Esophagus muscularis mucosa (tissue), 3 donors: ENCODE results near the gene MEI4.

Experiments used
- POLR2AphosphoS5 ChIP-seq, 2 donors: sonication (generic); formaldehyde crosslinking; IDR thresholded peaks; one replicate each; pipeline ENCODE4 v1.6.1; 2017; ENCODE audit warnings: antibody characterized with exemption in 2 of 2
- TF ChIP-seq, protein P1 (sequence below), 3 experiments: fragments of 200-600 bp in 2 of 3; fragments of 450-650 bp in 1 of 3; sonication (generic) in 2 of 3; IDR thresholded peaks; one replicate each; pipeline ENCODE4 v1.5.1; 2017 to 2019; ENCODE audit warnings: antibody characterized with exemption in 3 of 3, mild to moderate bottlenecking in 2 of 3, moderate library complexity in 1 of 3

DNA sequence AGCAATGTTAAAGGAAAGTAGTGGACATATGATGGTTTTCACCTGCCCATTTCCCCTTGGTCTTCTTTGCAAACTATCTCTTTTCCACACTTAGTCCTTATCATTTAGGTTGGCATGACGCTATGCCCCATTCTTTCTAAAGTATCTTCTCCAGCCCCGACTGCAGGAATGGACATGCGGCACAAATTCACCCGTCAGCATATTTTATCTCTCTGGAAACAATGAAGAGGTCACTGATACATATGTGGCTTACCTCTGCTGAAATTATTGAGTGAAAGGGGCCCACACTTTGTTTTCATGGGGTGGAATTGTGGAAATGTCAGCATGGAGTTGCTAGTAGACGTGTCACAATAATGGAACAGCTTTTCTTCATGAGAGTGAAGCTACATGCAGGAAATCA lies 45.8 kb upstream of the MEI4 start:
- TF ChIP-seq, protein P1, sequence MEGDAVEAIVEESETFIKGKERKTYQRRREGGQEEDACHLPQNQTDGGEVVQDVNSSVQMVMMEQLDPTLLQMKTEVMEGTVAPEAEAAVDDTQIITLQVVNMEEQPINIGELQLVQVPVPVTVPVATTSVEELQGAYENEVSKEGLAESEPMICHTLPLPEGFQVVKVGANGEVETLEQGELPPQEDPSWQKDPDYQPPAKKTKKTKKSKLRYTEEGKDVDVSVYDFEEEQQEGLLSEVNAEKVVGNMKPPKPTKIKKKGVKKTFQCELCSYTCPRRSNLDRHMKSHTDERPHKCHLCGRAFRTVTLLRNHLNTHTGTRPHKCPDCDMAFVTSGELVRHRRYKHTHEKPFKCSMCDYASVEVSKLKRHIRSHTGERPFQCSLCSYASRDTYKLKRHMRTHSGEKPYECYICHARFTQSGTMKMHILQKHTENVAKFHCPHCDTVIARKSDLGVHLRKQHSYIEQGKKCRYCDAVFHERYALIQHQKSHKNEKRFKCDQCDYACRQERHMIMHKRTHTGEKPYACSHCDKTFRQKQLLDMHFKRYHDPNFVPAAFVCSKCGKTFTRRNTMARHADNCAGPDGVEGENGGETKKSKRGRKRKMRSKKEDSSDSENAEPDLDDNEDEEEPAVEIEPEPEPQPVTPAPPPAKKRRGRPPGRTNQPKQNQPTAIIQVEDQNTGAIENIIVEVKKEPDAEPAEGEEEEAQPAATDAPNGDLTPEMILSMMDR (IDR thresholded peaks at IDR 0.05): no peak
- TF ChIP-seq POLR2AphosphoS5 (IDR thresholded peaks at IDR 0.05): no peak
